HG03571 (cell line): ENCODE measurements around the gene PBX4.
"Not testable (repeated sequence)": the region's sequence is repeated elsewhere in the genome, so short reads cannot be mapped to it uniquely, and the experiment has no call there.

ENCODE experiments used
- ATAC-seq: cut with Tn5 transposase; IDR thresholded peaks from one replicate; pipeline ENCODE4 v1.9.1; 2021; ENCODE audit not compliant: unreplicated experiment

Gene PBX4, protein sequence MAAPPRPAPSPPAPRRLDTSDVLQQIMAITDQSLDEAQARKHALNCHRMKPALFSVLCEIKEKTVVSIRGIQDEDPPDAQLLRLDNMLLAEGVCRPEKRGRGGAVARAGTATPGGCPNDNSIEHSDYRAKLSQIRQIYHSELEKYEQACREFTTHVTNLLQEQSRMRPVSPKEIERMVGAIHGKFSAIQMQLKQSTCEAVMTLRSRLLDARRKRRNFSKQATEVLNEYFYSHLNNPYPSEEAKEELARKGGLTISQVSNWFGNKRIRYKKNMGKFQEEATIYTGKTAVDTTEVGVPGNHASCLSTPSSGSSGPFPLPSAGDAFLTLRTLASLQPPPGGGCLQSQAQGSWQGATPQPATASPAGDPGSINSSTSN

DNA sequence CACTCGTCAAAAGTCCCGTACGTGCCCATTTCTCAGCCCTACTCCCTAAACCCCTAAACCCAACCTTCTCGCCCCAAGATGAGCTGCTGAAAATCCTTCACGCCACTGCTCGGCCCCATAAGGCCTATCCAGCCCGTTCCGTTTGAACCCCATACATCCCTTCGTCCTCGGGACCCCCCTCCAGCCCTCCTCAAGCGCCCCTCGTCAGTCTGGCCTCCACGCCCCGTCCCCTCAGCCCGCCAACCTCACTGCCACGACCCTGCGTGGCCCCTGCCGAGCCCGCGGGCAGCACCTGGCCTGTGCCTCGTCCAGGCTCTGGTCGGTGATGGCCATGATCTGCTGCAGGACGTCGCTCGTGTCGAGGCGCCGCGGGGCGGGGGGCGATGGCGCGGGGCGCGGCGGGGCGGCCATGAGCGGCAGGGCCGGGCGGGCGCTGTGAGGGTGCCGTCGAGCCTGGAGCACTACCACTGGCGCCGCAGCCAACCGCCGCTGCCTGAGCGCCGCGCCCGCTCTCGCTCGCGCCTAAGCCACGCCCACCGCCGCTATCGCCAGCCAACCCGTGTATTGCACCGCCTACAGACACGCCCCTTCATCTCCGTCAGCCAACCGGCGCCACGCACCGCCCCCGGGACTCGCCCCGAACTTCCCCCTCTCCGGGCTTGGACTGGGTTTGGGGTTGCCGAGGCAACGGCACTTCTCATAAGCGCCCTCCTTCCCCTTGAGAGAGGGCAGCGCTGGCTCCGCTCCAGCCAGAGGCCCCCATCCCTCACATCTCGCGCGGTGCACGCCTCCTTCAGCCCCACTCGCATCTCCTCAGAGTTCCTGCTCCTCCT lies at the start of gene PBX4:
Gene PBX4 (minus strand): TSS at position 469 of the 833 bp plus-strand sequence. CDS start 58 bp downstream, at position 411.
- ATAC-seq, result peak; percentile 94

DNA sequence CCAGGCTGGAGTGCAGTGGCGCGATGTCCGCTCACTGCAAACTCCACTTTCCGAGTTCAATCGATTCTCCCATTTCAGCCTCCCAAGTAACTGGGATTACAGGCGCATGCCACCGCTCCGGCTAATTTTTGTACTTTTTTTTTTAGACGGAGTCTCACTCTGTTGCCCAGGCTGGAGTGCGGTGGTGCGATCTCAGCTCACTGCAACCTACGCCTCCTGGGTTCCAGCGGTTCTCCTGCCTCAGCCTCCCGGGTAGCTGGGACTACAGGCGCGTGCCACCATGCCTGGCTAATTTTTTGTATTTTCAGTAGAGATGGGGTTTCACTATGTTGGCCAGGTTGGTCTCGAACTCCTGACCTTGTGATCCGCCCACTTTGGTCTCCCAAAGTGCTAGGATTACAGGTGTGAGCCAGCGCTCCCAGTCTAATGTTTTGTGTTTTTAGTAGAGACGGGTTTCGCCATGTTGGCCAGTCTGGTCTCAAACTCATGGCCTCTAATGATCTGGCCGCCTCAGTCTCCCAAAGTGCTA lies 47.0 kb upstream of the PBX4 start:
- ATAC-seq, result not testable (repeated sequence)

DNA sequence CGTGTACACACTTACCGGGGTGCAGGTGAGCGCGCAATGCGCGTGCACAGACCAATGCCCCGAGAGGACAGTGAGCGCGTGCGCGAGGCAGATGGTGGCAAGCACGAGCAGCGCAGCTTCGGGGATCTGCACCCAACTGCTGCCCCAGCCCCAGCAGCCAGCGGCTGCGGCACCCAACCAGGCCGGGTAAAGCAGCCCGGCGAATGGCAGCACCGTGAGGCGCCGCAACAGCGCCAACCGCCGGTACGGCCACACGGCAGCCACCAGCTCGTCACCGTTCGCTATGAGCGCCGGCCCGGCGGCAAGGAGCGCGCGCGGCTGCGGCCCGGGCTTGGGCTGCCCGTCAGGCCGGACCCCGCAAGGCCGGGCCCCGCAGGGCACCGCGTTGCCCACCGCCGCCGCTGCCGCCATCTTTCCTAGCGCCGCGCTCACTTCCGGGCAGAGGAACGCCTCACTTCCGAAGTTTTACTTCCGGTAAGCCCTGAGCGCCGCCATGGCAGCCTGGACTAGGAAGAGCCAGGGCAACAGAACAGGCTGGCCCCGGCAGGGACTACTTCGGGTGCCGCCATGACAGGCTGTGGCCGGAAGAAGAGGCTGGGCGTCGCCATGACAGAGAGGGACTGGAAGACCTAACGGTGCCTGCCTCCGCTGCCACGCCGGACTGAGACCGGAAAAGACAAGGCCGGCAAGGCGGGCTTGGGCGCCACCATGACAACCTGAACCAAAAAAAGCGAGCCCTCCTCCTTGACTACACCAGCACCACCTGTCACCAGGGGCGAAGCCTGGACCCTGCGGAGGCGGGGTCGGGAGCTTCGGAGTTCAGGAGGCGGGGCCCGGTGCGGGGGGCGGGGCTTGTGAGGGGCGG lies 45.0 kb upstream of the PBX4 start, which contains the start of gene ATP13A1:
Gene ATP13A1 (minus strand): TSS at position 421 of the 865 bp plus-strand sequence. CDS start 10 bp downstream, at position 411.
- ATAC-seq, result peak; percentile 61

DNA sequence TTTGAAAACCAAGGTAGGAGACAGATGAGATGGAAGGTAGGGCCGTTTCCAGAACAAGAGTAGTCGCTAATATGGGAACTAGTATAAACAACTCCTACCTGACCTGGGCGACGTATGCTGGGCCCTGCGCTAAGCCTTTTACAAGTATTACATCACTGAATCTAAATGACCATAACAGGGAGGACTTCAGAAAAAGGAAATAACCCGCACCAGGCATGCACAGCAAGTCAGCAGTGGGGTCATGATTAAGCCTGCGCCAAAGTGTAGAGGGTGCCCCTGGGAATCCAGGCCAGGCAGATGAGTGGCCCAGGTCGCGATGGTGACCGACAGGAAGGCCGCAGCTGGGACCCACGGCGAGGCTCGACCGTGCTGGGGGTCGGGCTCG lies 44.4 kb upstream of the PBX4 start:
- peak; percentile 1 for ATAC-seq

DNA sequence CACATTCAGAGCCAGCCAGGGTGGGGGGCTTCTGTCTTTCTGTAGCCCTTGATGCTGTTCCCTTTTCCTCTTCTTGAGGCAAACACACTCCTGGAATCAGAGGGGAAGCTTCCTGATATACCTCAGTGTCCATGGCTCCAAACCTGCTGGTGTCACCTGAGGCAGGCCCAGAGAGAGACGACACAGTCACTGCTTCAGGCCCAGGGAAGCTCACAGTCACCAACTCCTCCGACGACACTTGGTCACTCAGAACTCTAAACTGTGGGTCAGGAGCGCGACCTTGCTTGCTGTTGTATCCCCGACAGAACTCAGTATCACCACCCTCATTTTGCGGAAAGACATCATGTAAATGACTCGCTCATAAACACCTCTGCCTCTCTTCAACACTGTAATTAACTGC lies 43.9 kb upstream of the PBX4 start:
- ATAC-seq, result no peak

DNA sequence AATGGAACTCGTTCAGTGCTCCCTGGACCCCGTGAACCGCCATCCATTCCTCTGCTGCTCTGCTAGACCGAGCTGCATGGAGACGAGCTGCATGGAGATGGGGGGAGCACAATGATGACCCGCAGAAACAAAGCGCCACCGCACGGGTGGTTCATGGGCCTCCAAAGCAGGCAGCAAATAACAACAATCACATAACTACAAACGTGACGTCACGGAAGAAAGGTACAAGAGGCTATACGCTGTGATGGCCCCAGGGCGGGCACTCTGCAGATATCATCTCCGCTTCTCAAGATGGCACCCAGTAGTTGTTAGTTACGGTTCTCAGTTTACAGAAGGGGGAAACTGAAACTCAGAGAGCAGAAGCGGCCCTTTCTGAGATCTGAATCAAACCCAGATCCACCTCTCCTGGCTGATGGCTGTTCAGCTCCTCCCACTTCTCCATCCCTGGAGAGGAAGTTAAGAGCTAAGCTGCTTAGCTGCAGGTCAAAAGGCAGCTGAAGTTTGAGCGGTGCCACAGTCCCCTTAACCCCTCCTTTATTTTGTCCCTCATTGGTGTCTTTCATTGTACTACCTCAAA lies 43.3 kb upstream of the PBX4 start:
- peak; percentile 31 for ATAC-seq

DNA sequence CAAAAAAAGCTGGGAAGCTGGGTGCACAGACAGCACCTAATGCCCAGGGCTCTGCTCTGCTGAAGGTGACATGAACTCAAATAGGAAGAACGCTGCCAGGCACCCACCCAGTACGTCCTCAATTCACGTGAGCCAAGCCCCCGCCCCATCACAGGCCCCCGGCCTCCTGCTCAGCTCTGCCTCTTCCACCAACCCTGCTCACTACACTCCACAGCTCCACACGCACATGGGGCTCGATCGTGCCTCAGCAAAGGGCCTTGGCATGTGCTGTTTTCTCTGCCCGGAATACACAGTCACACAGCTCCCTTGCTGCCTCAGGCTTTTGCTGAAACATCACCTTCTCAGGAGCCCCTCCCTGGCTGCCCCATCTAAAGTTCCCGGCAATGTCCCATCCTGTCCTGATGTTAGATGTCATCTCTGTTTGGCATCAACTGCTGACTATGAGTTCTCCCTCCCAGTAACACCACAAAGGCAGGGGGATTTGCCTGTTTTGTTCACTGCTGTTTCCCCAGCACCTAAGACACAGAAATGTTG lies 42.7 kb upstream of the PBX4 start:
- no peak for ATAC-seq

DNA sequence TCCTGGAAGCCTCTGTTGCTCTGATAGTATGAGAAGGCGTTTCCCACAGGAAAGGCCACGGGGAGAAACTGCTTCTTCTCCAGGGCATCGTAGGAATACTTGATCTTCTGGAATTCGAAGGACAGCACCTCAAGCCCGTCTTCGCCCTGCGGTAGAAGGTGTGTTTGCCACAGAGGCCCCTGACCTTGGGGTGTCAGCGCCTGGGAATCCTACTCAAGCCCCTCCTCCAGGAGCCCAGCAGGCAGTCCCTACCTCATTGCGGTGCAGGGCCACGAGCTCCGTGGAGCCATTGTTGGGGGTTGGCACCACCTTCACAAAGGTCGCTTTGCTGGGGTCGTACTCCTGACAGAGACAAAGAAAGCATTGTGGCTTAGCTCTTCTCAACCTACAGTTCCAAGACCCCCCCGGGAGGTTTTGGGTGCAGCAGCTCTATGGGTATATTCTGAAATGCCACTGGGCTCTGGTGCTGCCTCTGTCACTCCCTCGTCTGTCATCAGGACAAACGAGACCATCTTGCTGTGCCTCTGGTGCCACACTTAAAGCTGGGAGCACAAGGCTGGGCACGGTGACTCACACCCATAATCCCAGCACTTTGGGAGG lies 41.3 kb upstream of the PBX4 start:
- ATAC-seq, result no peak

DNA sequence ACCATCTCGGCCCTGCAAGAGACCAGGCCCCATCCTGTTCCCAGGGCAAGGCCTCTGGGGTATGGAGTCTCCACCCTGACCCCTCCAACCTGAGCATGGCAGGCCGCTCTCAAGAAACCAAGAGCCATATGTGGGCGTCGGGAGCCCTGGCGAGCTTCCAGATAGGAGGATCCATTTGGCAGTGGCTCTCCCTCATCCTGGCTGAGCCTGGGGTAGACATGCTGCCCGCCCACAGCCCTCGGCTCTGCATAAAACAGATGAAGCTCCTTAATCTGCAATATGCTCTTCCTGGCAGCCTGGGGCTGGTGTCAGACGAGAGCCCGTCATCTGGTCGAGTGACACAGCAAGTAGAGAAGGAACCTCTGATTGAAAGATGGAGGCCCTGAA lies 38.9 kb upstream of the PBX4 start:
- ATAC-seq, result no peak

DNA sequence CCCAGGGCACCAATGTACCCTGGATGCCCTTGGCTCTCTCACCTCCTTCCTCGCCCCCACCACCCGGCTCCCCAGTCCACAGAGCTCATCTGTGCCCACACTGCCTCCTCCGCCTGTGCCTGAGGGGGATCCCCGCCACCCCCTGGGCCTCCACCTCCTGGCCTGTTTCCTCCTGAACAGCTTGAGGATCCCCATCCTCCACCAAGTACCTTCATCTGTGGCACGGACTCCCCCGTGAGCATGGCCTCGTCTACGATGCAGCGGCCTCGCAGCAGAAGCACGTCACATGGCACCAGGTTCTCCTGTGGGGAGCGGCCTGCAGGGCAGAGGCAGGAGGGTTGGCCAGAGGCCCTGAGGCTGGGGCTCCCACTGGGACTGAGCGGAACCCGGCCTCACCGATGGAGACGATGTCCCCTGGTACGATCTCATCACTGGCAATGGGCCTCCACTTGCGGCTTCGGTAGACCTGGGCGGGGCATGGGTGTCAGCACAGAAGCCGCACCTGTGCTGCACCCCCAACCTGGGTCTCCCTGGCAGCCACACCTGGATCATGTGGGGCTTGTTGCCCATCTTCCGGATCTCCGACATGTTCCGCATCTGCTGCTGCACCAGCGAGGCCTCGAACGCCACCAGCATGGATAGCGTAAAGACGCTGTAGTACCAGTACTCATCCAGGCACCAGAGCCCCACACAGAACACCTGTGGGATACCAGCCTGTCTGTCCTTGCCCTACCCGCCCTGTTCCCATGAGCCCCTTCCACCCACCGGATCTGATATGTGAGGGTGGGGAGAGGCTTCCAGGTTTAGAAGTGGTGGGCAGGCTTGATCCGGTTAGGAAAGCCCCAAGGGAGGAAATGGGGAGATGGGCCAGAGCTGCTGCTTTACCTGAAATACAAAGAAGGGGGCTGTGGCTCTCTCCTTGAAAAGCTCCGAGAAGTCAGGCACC lies 38.2 kb upstream of the PBX4 start:
- ATAC-seq, result no peak

DNA sequence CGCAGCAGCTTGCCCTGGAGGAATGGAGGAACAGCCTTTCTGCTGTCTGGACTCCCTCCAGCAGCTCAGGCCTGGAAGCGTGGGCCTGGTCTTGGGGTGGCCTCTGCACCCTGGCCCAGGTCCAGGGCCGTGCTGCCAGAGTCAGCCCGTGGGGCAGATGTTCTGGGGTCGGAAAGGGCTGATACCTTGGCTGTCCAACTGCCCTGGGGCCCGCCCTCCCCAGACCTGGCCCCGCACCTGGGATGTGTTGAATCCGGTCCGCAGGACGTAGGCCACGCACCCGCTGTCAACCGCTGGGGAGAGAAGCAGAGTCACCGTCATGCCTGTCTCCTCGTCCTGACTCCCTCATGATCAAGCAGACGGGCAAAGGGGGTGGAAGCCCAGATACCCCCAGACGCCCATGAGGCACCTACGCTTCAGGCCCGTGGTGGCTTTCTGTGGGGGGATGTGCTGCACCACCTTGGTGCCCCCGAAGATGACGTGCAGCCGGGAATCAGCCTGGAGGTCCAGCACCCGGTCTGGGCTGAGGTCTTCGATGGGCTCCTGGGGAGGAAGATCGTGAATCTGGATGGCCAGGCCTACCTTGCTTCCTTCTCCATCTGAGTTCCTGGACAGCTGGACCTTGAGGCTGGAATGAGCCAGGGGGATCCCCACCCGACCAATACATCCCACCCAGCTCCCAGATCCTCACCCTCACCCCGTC lies 37.3 kb upstream of the PBX4 start:
- no peak for ATAC-seq

DNA sequence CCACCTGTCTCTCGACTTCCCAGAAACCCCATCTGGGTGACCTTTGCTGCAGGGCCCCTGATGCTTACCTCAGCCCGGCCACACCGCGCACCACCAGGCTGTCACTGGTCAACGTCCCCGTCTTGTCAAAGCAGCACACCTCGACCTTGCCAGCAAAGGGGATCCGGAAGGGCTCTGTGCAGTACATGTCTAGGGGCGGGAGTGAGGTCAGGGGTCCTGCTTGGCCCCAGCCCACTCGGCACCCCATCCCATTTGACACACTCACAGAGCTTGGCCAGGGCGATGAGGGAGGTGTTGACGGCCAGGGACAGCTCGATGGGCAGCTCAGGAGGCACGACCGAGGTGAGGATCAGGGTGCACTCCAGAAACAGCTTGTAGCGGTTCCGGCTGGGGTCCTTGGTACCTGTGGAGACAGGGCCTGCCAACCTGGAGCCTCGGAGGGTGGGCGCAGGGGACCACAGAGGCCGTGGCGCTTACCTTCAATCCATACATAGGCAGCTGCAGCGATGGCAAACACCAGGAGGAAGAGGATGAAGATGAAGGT lies 36.6 kb upstream of the PBX4 start:
- ATAC-seq, result no peak

DNA sequence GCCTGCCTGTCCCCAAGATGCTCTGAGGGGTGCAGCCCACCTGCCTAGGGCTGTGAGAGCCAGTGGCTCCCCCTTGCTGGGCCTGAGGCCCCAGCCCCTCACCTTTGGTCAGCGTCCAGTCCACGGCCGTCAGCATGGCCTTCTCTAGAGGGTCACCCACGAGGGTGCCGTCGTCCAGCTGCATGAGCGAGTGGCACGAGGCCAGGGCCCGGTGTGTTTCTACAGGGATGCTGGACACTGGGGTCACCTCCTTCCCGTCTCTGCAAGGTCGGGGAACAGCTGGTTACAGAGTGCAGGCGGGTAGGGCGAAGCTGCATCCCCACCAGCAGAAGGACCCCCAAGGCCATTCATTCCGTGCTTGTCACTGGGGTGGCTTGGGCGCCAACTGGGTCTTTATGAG lies 36.0 kb upstream of the PBX4 start:
- no peak for ATAC-seq

DNA sequence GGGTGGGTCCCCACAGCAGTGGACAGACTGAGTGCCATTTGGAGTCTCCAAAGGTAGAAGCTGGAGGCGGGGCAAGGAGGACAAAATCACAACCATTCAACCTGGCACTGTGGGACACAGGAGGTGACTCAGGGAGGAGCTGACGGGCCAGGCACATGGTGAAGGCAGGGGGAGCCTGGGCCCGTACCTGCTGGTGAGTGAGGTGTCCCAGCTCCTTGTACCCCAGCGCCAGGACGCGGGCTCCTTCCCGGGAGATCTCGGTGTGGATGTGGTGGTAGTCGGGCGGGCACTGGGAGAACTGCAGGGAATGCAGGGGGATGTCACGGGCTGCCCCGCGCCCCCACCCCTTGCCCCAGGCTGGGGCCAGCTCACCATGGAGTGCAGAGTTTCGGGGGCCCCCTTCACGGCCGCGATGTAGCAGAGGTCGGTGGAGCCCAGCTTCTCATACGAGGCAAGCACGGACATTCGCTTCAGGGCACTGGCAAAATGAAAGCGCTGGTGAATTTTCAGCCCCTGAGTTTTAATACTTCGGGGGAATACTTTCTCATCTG lies 35.2 kb upstream of the PBX4 start:
- no peak for ATAC-seq

DNA sequence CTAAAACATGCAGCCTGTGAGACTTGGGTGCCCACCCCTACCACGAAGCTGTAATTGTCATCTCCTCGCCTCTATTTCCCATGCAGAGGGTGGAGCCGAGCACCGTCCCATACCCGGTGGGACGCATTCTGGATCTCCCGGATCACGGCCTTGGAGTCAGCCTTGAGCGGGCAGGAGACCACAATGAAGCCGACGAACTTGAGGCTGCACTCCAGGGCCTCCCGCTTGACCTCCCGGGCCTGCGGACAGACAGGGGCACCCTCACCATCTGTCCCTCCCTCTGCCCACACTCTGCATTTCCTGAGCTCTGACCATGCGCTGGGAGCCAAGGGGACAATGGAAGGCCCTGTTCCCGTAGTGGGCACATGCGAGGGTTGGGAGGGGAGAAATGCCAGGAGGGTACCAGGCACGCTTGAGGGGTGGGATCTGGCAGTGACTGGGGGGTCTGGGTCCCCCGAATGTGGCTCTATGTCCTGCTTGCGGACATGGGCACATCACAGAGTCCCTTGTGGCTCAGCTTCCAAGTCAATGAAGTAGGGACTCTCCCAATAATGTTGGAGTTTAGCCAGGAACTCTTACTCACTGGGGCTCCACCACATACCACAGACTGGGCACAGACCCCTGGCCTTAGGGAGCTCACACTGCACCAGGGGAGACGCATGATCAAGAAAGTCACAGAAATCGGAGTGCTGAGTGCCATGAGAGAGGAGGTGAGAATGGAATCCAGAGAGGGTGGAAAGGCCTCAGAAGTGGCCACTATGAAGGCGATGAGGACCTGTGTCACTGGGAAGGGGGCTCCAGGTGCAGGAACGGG lies 34.2 kb upstream of the PBX4 start:
- no peak for ATAC-seq

DNA sequence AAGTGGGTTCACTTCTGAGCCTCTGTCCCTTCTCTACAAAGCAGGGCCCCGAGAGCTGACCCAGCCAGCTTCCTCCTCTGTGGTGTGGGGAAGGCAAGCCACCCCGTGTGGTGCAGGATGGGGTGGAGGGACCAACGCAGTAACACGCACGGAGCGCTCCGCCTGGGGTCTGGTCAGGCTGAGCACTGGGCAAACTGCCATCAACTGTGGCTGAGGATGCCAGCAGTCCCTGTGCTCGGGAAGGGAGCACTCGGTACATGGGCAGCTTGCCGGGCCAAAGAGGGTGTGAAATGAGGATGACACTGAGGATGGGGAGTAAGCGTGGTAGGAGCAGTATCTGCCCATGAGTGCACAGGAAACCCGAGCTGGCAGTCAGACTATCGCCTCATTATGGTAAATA lies 32.6 kb upstream of the PBX4 start:
- ATAC-seq, result no peak

DNA sequence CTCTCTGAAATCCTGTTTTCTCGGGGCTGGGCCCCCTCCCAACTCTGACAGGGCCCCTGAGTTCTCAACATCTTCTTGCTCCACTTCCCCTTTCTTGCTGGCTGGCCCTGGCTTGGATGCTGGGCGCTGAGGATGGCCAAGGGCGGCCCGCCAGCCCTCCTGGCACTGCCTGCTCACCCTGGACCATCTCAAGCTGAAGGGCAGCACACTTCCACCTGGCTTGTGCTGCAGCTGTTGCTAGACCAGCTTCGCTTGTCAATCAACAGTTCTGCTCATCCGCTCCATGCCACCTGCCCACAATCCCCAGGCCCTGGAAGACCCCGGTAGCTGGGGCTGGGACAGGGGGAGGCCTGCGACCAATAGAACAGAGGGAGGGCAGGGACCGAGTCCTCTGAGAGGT lies 31.8 kb upstream of the PBX4 start:
- no peak for ATAC-seq
